ENCODE results near the gene LIF.
"Not testable (repeated sequence)": the region's sequence is repeated elsewhere in the genome, so short reads cannot be mapped to it uniquely, and the experiment has no call there.

Gene LIF

GRCh38 chr22:30201945-30202344, 44.6 kb downstream of the LIF start:
- no peaks in the 10 kb centered on the region for H3K9me2 ChIP-seq (replicated peaks; ENCODE audit: insufficient read depth, low read length)
- H2AFZ ChIP-seq (ENCODE audit: low read depth, low read length, severe bottlenecking), result no peak overlapping the region
- no peak overlapping the region for H3K4me2 ChIP-seq (ENCODE audit: low read depth, low read length, poor library complexity, severe bottlenecking)
- H3K4me3 ChIP-seq (ENCODE audit: insufficient read depth, low read length, poor library complexity, severe bottlenecking), result no peak overlapping the region
- H3K27me3 ChIP-seq (ENCODE audit: low read length), result no peaks in the 10 kb centered on the region
- no peaks in the 10 kb centered on the region for H3K79me2 ChIP-seq (ENCODE audit: insufficient read depth, low read length)
- H3K9me3 ChIP-seq (ENCODE audit: insufficient read depth, low read length), result no peaks in the 10 kb centered on the region
- TF ChIP-seq EZH2phosphoT487 (conservative IDR thresholded peaks at IDR 0.05; ENCODE audit: low read length), result no peak
- TF ChIP-seq, protein P1, sequence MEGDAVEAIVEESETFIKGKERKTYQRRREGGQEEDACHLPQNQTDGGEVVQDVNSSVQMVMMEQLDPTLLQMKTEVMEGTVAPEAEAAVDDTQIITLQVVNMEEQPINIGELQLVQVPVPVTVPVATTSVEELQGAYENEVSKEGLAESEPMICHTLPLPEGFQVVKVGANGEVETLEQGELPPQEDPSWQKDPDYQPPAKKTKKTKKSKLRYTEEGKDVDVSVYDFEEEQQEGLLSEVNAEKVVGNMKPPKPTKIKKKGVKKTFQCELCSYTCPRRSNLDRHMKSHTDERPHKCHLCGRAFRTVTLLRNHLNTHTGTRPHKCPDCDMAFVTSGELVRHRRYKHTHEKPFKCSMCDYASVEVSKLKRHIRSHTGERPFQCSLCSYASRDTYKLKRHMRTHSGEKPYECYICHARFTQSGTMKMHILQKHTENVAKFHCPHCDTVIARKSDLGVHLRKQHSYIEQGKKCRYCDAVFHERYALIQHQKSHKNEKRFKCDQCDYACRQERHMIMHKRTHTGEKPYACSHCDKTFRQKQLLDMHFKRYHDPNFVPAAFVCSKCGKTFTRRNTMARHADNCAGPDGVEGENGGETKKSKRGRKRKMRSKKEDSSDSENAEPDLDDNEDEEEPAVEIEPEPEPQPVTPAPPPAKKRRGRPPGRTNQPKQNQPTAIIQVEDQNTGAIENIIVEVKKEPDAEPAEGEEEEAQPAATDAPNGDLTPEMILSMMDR (IDR thresholded peaks at IDR 0.05; ENCODE audit: insufficient read depth, low read length, poor library complexity, severe bottlenecking), result no peak
- H3F3A ChIP-seq (ENCODE audit: insufficient read depth), result no peaks in the 10 kb centered on the region
- no peak overlapping the region for H3K9ac ChIP-seq (ENCODE audit: low read length)
- no peaks in the 10 kb centered on the region for H4K20me1 ChIP-seq (ENCODE audit: low read depth, low read length)
- H3K27ac ChIP-seq (ENCODE audit: low read depth, low read length), result no peak overlapping the region
- H3K36me3 ChIP-seq (ENCODE audit: low read length), result no peaks in the 10 kb centered on the region

DNA sequence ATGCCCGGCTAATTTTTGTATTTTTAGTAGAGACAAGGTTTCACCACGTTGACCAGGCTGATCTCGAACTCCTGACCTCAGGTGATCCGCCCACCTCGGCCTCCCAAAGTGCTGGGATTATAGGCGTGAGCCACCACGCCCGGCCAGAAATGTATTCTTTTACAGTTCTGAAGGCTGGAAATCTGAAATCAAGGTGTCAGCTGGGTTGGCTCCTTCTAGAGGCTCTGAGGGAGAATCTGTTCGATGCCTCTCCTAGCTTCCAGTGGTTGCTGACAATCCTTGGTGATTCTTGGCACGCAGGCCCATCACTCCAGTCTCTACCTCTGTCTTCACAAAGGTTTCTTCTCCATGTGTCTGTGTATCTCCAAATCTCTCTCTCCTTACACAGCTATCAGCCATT, 45.7 kb downstream of the LIF start:
- not testable (repeated sequence) for H3K4me2 ChIP-seq (ENCODE audit: low read depth, low read length, poor library complexity, severe bottlenecking); H3K27me3 ChIP-seq (ENCODE audit: low read length); H3K9me2 ChIP-seq (replicated peaks; ENCODE audit: insufficient read depth, low read length); H4K20me1 ChIP-seq (ENCODE audit: low read depth, low read length); H2AFZ ChIP-seq (ENCODE audit: low read depth, low read length, severe bottlenecking); H3K4me3 ChIP-seq (ENCODE audit: insufficient read depth, low read length, poor library complexity, severe bottlenecking); H3K27ac ChIP-seq (ENCODE audit: low read depth, low read length); H3F3A ChIP-seq (ENCODE audit: insufficient read depth); H3K79me2 ChIP-seq (ENCODE audit: insufficient read depth, low read length); H3K9me3 ChIP-seq (ENCODE audit: insufficient read depth, low read length); H3K9ac ChIP-seq (ENCODE audit: low read length); H3K36me3 ChIP-seq (ENCODE audit: low read length)

DNA sequence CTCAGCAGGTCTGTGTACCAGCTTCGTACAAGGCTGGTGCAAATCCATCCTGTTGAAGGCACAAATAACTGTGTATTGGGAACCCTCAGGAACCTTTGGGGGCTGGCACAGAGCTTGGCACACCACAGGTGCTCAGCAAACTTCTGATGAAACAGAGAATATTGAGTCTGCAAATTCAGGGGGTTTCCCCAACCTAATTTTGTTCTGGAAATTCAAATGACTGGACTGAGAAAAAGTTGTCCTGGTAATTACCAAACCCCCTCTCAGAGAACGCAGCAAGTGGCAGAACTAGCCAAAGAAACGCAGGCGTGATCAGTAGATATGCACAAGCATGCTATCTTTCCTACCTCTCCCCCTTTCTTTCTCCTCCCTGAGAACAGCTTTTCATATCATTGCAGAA, 47.6 kb downstream of the LIF start:
- Histone ChIP-seq H3K4me3 (ENCODE audit: insufficient read depth, low read length, poor library complexity, severe bottlenecking) (no peak overlapping the region), H3K9me3 (ENCODE audit: insufficient read depth, low read length) (no peaks in the 10 kb centered on the region), H3K9ac (ENCODE audit: low read length) (no peak overlapping the region), H4K20me1 (ENCODE audit: low read depth, low read length) (no peaks in the 10 kb centered on the region), H3K27me3 (ENCODE audit: low read length) (no peaks in the 10 kb centered on the region), H3F3A (ENCODE audit: insufficient read depth) (no peaks in the 10 kb centered on the region), H3K9me2 (replicated peaks; ENCODE audit: insufficient read depth, low read length) (no peaks in the 10 kb centered on the region), H2AFZ (ENCODE audit: low read depth, low read length, severe bottlenecking) (no peak overlapping the region), H3K4me2 (ENCODE audit: low read depth, low read length, poor library complexity, severe bottlenecking) (no peak overlapping the region), H3K79me2 (ENCODE audit: insufficient read depth, low read length) (no peaks in the 10 kb centered on the region), H3K27ac (ENCODE audit: low read depth, low read length) (no peak overlapping the region), H3K36me3 (ENCODE audit: low read length) (no peaks in the 10 kb centered on the region)
- no peak for TF ChIP-seq EZH2phosphoT487 (conservative IDR thresholded peaks at IDR 0.05; ENCODE audit: low read length)
- TF ChIP-seq, protein P1 (IDR thresholded peaks at IDR 0.05; ENCODE audit: insufficient read depth, low read length, poor library complexity, severe bottlenecking), result no peak

DNA sequence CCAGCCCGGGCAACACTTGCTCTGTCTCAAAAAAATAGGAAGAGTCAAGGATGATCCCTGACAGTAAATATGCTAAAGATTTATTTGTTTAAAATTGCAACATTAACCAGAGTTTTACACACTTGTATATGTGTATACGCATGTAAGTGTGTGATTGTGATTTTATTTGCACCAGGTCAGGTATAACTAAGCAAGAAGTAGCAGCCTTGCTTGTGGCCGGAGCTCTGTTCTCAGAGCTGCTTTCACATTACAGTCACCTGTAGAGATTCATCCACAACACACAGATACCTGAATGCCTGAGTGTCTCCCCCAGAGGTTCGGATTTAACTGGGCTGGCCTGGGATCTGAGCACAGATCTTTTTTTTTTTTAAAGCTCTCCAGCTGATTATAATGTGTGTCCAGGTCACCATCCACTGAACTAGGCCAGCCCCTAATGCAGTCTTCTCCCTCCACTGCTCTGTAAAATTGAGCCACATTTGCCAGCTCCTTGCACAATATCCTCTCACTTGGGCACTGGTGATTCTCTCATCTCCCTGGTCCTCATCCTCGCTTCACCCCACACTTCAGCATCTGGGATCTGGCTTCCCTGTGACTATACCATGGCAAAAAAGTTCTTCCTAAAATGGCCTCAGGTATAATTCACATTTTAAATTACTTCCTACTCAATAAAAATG, 48.3 kb downstream of the LIF start:
- Histone ChIP-seq H3K9me2 (replicated peaks; ENCODE audit: insufficient read depth, low read length) (no peaks in the 10 kb centered on the region), H3K4me2 (ENCODE audit: low read depth, low read length, poor library complexity, severe bottlenecking) (no peak overlapping the region), H3K36me3 (ENCODE audit: low read length) (no peaks in the 10 kb centered on the region), H3K9ac (ENCODE audit: low read length) (no peak overlapping the region), H2AFZ (ENCODE audit: low read depth, low read length, severe bottlenecking) (no peak overlapping the region), H3K27me3 (ENCODE audit: low read length) (no peaks in the 10 kb centered on the region), H3F3A (ENCODE audit: insufficient read depth) (no peaks in the 10 kb centered on the region), H4K20me1 (ENCODE audit: low read depth, low read length) (no peaks in the 10 kb centered on the region), H3K27ac (ENCODE audit: low read depth, low read length) (no peak overlapping the region), H3K9me3 (ENCODE audit: insufficient read depth, low read length) (no peaks in the 10 kb centered on the region), H3K4me3 (ENCODE audit: insufficient read depth, low read length, poor library complexity, severe bottlenecking) (no peak overlapping the region), H3K79me2 (ENCODE audit: insufficient read depth, low read length) (no peaks in the 10 kb centered on the region)
- TF ChIP-seq, protein P1 (IDR thresholded peaks at IDR 0.05; ENCODE audit: insufficient read depth, low read length, poor library complexity, severe bottlenecking), result no peak
- no peak for TF ChIP-seq EZH2phosphoT487 (conservative IDR thresholded peaks at IDR 0.05; ENCODE audit: low read length)
